ENCODE measurements around the gene PFDN4.

PFDN4 gene

GRCh38 chr20:54174457-54175175 is 33.3 kb upstream of the PFDN4 start:
- DNase-seq = no peak

- no peak for DNase-seq
Measured at GRCh38 chr20:54176610-54177009, 31.3 kb upstream of the PFDN4 start.

DNA sequence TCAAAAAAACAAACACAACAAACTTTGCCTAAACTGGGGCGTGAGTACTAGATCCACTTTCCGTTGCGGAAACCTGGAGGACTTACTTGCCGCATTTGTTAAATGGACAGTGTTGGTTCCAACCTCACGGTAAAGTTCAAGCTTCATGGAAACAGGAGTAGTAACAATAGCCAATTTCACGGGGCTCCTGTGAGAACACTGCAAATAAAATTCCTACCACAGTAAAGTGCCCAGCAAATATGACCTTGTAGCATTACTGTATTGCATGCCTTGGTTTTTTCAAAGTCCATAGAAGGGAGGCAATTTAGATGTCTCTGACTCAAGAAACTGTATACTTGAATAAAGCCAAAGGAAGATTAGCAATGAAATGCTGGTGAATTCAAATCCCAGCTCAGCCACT is 30.5 kb upstream of the PFDN4 start:
- no peak for DNase-seq

GRCh38 chr20:54178256-54178655 is 29.6 kb upstream of the PFDN4 start:
- DNase-seq = no peak

GRCh38 chr20:54179946-54180345 is 27.9 kb upstream of the PFDN4 start:
- no peak for DNase-seq

GRCh38 chr20:54180931-54181330 is 27.0 kb upstream of the PFDN4 start:
- no peak for DNase-seq

DNA sequence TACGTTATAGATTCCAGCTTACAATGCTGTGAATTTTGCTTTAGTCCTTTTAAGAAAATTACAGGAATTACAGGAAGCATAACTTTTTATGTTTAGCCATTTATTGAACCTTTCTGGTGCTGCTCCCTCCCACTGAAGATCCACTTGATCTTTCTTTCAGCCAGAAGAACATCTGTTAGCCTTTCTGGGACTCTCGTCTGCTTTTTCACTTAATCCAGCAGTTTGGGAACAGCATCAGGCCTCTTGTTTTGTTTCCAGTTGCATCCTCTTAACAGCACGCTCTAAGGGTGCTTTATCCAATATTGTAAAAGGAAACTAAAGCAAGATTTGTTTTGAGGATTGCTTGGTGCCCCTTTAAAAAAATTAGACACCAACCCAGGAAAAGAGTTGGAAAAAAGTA is 23.8 kb upstream of the PFDN4 start:
- DNase-seq = no peak

DNA sequence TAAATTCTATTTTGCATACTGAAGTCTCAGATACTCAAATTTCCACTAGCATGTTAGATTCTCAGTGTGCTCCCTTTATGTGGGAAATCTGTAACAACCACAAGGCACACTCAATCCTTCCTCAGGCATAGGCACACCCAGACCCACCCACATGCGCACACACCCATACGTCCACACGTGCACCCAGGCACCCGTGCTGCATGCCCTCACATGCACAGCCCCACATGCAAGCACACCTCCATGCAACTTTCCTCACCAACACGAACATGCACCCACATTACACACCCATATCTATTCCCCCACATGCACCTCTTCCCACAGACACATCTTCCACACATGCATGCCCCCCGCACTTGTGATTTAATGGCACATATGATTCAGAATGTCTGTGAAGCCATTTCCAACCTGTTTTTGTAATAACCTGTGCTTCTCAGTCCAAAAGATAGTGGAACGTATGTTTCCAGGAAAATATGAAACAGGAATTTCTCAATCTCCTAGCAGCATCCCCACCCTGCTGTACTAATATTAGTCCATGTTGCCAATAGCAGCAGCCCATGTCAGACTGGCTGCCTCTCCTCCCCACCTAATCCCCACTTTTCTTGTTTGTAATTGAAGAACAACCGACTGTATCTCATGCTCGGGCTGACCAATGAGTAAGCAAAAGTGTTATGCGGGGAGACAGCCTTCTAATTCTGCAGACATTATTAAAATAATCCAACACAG is 22.8 kb upstream of the PFDN4 start:
- DNase-seq = no peak

GRCh38 chr20:54188132-54188849 is 19.6 kb upstream of the PFDN4 start:
- DNase-seq = no peak

- DNase-seq = no peak
Measured at GRCh38 chr20:54189630-54190029, 18.3 kb upstream of the PFDN4 start.

DNA sequence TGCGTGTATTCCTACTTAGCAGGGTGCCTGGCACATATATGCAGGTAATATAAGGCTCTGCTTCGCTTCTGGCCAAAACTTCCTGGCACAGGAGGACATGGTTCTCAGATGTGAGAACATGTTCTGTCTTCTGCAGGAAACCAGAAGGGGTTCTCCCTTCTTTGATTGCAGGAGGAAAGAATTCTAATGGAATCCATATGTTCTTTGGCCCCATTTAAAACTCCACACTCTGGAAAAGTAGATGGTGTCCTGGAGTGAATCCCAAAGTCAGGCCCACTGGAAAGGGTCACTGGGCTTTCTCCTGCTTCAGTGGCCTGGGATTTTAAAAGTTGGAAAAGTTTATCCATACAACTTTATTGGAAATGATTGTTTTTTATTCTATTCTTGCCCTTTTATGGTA is 17.7 kb upstream of the PFDN4 start:
- DNase-seq = no peak

DNA sequence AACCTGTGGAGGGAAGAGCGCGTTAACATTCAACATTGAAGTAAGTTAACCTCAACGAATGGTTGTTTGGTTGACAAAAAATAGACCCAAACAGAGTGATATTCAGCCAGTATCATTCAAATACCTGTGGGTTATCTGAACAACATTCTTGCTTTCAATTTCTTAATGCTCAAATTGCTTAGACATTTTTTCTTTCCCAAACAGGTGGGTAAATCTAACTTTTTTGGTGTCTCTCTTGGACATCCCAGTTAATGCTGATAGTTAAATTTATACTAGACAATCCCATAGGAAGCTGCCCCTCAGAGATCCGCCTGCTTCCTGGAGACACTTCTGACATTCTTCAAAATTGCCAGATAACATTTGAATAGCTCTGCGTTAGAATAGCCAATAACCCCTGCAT is 14.1 kb upstream of the PFDN4 start:
- DNase-seq = no peak

DNA sequence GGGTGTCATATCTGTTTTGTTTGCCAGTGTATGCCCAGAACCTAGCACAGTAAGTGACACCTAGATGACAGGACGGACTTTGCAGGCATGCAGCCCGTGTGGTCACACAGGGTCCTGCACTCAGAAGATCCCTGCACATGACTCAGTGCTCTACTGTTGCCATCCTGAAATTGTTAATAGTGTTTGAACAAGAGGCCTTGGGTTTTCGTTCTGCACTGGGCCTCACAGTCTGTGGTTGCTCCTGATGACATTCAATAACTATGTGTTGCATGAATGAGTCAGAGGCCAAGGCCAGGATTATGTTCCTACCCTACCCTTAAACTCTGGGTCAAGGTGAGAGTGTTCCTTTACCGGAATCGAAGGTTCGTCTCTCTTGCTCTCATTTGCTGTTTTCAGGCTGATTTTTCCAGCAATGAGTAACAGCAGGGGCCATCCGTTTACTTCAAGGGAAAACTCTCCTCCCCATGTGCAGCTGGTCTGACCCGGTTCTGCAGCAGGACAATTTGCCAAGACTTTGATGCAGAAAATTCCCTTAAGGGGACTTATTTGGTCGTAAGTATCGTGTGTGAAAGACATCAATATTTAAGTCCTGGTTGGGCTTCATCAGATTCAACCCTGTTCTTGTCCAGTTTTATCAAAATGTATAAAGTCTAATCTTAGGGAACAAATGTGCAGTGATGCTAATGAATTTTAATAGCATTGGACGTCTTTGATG is 13.0 kb upstream of the PFDN4 start:
- no peak for DNase-seq

GRCh38 chr20:54195483-54196472 is 12.1 kb upstream of the PFDN4 start:
- no peak for DNase-seq

DNA sequence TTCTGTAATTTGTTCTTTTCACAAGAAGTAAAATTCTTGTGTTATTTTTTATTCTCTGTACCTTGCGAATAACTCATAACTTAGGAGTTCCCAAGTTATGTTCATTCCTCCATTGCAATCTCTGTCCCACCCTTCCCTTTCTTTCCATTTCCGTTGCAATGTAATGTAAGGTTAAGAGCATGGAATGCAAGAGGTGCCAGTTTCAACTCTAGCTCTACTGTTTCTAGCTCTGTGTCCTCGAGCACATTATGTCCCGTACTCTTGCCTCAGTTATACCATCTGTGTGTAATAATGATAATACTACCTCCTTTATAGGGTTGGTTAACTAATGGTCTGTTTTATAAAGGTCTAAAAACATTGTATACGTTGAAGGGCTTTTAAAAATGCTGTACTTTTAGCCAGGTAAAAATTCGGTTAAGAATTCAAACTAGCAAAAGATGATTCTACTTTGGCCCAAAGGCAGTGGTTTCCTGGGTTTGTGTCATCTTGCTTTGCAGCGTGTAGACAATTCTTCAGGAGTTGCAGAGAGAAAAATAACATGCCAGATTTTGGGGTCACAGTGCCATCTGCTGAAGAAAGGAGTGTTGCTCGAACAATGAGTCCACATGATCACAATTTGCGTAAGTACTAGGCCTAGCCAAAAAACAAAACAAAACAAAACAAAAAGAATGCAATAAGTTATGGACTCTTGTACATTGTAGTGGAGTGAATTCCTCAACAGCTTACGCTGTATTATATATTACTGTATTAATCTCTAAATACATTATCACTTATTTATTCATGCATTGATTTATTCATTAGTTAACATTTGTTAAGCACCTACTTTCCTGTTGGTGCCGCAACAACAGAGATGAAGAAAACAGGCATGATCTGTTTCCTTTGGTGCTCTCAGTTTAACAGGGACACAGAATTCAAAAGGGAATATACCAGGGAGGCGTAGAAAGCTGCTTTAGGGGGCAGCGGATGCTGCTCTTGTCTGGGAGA is 10.0 kb upstream of the PFDN4 start:
- no peak for DNase-seq

GRCh38 chr20:54199283-54199682 is 8.6 kb upstream of the PFDN4 start:
- no peak for DNase-seq

- peak; percentile 88 for DNase-seq
Measured at GRCh38 chr20:54199721-54200176, 8.1 kb upstream of the PFDN4 start.

DNA sequence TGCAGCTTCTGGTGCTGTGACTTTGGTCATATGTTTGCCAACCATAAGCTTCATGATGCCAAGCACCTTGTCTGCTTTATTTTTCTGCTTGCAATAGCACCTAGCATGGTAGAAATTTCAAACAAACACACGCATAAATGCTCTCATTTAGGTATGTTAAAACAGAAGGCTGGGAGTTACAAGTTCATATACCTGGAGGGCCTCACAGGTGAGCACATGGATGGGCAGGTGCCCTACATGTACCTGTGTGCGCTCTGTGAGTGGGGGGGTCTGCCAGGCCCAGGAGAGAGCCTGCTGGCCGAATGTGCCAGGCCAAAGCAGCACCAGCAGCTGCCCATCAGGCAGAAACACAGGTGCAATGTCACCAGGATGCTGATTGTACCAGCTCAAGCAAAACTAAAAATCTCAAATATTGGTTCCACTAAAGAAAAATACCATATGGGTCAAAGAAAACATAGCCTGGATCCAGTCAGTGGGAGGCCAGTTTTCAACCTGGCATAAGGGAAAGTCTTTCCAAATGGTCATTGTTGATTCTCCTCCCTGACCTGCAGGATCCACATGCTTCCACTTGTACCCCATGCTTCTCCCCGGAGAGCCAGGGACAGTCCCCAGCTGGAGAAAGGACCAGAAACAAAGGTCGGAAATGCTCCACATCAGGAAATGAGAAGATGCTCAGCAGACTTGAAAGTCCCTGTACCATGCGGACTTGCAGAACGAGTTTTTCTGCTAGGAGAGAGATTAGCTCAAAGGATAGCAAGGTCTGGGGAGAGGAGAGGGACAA is 7.2 kb upstream of the PFDN4 start:
- DNase-seq = no peak

DNA sequence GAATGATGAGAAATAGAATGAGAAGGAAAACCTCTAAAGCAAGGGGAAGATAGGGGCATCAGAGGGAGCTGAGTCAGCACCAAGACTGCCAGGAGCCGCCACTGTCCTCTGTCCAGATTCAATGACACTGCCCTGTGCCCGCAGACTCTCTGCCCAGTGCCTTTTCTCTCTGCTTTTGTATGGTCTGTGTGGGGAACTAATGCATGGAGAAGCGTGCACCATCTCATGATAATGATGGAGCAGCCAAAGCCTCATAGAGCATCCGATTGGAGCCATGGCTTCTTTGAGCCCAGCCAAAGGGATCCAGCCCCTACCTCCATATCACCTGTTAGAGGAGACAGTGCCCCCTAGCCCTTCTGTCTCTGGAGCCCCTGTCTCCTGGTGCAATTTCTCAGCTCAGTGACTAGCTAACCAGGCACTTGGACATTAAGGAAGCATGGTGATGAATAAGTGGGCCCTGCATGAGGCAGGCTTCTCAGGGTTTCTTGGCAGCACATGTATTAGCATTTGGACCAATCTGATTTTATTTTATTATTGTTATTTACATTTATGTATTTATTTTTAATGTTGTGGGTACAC is 6.5 kb upstream of the PFDN4 start:
- DNase-seq = no peak
